GM12892 (cell line): ENCODE data around the gene FDX2.

Source experiments
- POLR2A ChIP-seq: IDR thresholded peaks from 2 replicates; pipeline ENCODE4 v1.6.1; 2011; ENCODE audit warnings: low read depth, low read length, control low read depth
- POLR2AphosphoS5 ChIP-seq: IDR thresholded peaks from 2 replicates; pipeline ENCODE4 v1.6.1; 2011; ENCODE audit warnings: low read depth, low read length, control low read depth
- TAF1 ChIP-seq: IDR thresholded peaks from 2 replicates; pipeline ENCODE4 v1.6.1; 2011; ENCODE audit warnings: low read depth, mild to moderate bottlenecking, control low read depth, low read length, borderline replicate concordance

GRCh38 chr19:10277795-10278589 lies 37.8 kb downstream of the FDX2 start:
- TF ChIP-seq POLR2A (0 out of 2 replicates have a peak, but pooled peaks have one; percentile 28), POLR2AphosphoS5 (peak; percentile 67; the same call in 1 of the 2 replicates), TAF1 (no peak)
